NCI-H510A treated with DMSO at 0.1 percent for 48 hours (cell line): Measurements from ENCODE around the gene MSANTD3.
A peak's percentile ranks its signal among the peaks of the same experiment; 100 is the strongest.
"Not testable (repeated sequence)": the region's sequence is repeated elsewhere in the genome, so short reads cannot be mapped to it uniquely, and the experiment has no call there.

Experiments
- DNase-seq: peaks from one replicate; lab custom pipeline; 2025; lab: John Stamatoyannopoulos, UW

MSANTD3 gene

GRCh38 chr9:100428871-100429654 is 2.1 kb downstream of the MSANTD3 start:
- no peak for DNase-seq

DNA sequence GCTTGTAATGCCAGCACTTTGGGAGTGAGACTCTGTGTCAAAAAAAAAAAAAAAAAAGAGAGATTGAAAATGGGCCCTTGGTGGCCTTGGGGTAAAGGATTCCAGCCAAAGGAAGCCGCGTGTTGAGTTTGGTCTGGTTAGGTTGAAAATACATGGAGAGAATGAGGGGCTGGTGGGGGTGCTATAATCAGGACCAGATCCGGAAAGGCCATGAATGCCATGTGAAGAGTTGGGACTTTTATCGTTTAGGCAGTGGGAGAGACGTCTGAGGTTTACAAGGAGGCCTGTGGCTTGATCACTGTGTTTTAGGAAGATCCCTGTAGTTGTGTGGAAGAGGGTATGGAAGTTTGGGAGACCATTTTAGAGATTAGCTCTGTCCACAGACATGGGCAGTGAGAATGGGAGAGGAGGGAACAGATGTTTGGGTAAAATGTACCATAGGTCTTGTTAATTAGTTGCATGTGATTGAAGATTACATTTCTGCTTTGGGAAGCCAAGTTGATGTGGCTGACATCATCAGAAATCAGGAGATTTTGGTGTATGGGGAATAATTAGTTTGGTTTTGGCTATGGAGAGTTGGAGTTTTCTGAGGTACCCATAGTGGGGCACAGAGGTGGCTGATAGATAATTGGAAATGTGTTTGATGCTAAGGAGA is 3.5 kb downstream of the MSANTD3 start:
- DNase-seq, result no peak

GRCh38 chr9:100431886-100432285 is 4.9 kb downstream of the MSANTD3 start:
- DNase-seq, result peak; percentile 3

- DNase-seq, result no peak
These were observed 5.8 kb downstream of the MSANTD3 start for GRCh38 chr9:100432736-100433135.

DNA sequence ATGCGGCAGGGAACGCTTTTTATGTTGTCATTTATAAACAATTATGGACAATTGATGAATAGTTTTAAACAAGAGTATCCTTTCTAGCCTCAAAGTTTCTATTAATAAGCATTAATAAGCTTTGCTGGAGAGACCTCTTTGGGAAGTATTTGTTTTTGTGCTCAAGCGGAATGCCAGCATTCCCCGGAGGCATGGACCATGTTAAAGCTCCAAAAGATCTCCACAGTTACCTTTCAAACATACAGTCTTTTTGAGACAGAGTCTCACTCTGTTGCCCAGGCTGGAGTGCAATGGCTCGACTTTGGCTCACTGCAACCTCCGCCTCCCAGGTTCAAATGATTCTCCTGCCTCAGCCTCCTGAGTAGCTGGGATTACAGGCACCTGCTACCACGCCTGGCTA is 9.6 kb downstream of the MSANTD3 start:
- DNase-seq, result no peak

GRCh38 chr9:100437860-100438805 is 11.2 kb downstream of the MSANTD3 start:
- DNase-seq, result peak; percentile 66

DNA sequence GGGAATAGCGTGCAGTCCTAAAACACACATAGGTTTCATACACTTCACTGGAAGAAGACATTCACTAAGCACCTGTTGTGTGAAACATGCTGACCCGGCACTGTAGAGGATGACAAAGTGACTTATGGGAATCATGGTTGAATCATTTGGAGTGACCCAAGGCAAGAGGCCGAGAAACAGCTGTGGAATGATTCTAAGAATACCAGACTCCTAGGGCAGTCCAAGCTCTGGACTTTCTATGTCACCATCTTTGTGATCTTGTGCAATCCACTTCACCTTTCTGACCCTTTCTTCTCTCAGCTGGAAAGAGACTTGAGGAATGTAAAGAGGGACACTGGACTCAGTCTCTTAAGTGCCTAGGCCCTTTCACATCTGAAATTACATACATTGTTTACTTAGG is 13.1 kb downstream of the MSANTD3 start:
- no peak for DNase-seq

- DNase-seq, result not testable (repeated sequence)
These were observed 13.5 kb downstream of the MSANTD3 start for GRCh38 chr9:100440487-100440886.

DNA sequence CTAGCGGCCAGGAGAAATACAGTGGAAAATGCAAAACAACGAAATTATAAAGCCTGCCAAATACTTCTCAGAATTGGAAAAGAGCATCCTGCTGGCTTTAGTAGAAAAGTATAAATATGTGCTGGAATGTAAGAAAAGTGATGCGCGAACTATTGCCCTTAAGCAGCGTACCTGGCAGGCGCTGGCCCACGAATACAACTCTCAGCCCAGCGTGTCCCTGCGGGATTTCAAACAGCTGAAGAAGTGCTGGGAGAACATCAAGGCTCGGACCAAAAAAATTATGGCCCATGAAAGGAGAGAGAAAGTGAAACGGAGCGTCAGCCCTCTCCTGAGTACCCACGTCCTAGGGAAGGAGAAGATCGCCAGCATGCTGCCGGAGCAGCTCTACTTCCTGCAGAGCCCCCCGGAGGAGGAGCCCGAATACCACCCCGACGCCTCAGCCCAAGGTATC is 15.0 kb downstream of the MSANTD3 start:
- no peak for DNase-seq

DNA sequence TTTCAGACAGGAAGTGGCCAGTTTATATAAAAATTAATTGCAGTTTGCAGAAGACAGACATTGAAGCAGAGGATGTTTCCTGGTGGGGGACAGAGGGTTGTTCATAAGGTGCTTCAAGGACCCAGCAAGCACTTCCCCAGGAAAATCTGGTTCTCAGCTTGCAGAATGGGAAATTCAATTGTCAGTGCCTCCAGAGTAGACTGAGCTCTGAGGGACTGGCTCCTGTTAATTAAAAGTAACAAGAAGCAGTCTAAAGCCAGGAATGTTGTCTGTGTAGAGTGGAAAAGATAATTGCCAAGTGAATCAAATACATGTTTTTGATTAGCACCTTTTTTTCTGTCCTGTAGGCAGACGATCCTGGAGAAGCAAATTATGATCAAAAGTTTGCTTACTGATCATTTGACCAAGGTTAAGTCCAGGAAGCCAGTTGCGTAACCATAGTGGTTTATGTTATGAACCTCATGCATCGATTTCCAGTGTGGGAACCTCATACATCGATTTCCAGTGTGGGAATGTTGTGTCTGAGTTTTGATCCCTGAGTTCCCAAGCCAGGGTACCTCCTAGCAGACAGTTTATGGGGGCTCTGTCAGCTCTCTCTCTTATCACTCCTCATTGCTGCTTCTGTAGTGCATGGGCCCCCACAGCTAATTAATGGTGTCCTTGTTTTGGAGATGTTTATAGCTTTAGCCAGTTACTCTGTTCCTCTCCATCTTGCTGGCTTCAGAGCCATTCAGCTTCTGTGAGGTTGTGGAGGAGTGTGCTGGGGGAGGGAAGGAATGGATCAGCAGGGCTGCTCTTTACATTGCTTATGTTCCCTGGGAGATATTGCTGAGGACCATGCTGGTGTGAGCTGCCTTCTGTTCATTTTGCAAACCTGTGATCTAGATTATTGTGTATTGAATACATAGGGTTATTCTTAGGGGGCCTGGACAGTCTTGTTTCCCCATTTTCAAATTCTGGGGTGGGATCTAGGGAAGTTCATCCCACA is 17.1 kb downstream of the MSANTD3 start:
- DNase-seq, result no peak

GRCh38 chr9:100445161-100445902 is 18.4 kb downstream of the MSANTD3 start:
- DNase-seq, result no peak

- no peak for DNase-seq
These were observed 19.1 kb downstream of the MSANTD3 start for GRCh38 chr9:100445903-100446549.

DNA sequence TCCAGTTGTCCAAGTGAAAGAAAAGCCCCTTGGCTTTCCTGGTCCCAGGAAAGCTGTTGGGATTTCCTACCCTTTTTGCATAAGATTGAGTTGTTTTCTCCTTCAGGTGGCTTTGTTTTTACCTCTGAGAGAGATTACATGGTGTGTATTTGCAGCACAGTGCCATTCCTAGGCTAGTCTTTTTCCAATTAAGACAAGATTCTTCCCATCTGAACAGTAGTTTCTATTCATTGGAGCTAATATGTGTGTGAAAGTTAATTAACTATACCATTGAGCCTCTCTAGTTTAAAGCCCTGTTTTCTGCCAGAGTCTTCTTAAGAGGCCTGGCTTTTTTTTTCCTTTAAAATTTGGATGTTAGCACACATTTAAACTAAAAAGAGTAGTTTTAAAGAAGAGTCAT is 20.1 kb downstream of the MSANTD3 start:
- no peak for DNase-seq

- no peak for DNase-seq
These were observed 21.3 kb downstream of the MSANTD3 start for GRCh38 chr9:100448266-100448665.

GRCh38 chr9:100449420-100449819 is 22.5 kb downstream of the MSANTD3 start:
- no peak for DNase-seq

- no peak for DNase-seq
These were observed 26.0 kb downstream of the MSANTD3 start for GRCh38 chr9:100452894-100453293.

DNA sequence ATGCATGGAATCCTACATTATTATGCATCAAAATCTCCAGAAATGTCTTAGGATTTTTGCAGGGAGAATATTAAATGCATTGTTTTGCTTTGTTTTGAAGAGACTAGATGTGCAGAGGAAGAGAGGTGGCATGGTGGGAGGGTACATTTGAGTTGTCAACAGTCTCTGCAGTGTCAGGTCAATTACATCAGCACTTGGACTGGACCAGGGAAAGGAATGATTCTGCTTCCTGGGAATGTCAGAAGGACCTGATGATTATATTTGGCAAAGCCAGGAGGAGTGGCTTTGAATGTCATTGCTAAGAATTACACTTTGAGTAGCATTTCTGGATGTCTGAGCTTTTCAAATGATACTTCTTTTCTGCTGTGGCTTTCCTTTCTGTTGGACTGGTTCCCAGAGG is 28.5 kb downstream of the MSANTD3 start:
- no peak for DNase-seq

- no peak for DNase-seq
These were observed 30.6 kb downstream of the MSANTD3 start for GRCh38 chr9:100457517-100457916.

DNA sequence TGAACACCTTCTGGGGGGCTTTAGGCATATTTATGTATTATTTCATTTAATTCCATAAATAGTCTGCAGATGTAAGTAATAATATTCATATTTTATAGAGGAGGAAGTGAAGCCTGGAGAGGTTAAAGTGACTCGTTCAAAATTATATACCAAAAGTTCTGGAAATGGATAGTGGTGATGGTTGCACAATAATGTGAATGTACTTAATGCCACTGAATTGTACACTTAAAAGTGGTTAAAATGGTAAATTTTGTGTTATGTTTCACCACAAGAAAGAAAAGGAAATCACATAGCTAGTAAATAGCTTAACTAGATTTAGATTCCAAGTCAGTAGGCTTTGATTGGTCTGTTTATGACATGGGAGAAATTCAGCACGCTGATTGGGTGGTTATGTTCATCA is 33.0 kb downstream of the MSANTD3 start:
- no peak for DNase-seq

GRCh38 chr9:100465274-100465673 is 38.3 kb downstream of the MSANTD3 start:
- no peak for DNase-seq
